ENCODE results near the gene FSTL4. TPM values are rescaled to one million over a fixed set of nuclear protein-coding genes. Genes with fewer than 3 reads are reported as not detected.

FSTL4 gene
- total and polyA plus RNA-seq, 5 experiments from 2014 or later: 1.5 to 1.6 TPM; not detected in 3

DNA sequence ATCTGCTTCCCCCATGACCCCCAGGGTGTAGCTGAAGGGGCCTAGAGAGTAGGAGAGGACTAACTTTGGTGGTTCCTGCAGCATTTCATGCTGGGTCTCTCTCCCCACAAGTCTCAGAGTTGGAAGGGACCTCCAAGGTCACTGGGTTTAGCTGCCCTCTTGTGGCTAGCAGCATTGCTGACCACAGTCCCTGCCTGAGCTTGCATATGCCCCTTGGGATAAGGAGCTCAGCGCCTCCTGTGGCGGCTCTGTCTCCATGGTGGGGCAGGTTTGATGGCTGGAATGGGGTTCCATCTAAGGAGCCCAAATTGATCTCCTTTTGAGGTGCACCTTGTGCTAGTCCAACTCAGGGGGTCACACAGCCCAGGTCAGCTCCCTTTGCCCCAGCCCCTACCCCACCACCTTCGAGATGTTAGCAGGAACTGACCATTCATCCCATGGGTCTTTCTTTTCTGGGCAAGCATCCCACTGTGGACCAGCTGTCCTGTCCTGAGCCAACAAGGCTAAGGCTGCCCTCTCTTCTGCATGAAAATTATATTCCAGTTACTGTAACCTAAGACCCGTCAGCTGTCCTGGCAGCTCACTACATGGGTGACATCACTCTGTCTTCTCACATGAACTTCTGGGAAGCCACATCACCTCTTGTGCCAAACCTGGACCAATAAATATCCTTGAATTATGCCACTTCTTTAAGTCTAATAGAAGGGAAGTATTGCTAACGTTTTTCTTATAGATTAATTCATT is 364.3 kb downstream of the FSTL4 start:
- DNase-seq: no peak
- H3K36me3 Mint-ChIP-seq: no peaks in the 10 kb centered on the region
- H3K4me1 Mint-ChIP-seq: peaks cover 4 to 14% (median 10%) of the 10 kb centered on the region in 4 donors
- no peak overlapping the region for H3K4me3 Mint-ChIP-seq
- ATAC-seq: no peak
- no peaks in the 10 kb centered on the region for H3K9me3 Mint-ChIP-seq
- POLR2A ChIA-PET: no interaction called here
- no peaks in the 10 kb centered on the region for H3K27me3 Mint-ChIP-seq
- H3K27ac Mint-ChIP-seq: no peak overlapping the region

DNA sequence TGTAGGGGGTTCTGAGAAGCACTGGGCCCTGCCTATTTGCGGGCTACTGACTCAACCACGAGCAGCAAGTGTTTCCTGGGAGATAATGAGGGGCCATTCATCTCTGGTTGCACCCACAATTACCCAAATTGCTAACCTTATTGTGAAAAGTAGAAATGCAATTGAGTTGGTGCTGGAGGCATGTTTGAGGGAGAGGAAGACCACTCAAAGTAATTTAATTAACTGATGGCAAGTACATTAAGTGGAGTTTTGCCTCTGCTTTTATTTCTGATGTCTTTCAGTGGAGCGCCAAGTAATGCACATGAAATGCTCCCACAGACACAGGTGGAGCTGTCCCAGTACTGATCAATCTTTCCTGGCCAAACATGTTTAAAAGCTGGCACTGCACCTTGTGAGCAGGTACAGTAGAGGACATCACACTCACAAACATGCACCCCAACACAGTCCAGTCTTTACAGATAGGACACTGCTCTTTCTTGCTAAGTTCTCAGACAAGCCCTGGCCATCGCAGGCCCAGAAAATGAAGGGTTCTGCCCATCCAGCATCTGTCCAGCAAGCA is 365.1 kb downstream of the FSTL4 start:
- DNase-seq (no peak), ATAC-seq (no peak)
- Mint-ChIP-seq H3K27me3 (no peaks in the 10 kb centered on the region), H3K36me3 (no peaks in the 10 kb centered on the region), H3K4me3 (no peak overlapping the region), H3K9me3 (no peaks in the 10 kb centered on the region), H3K27ac (no peak overlapping the region), H3K4me1 (peaks cover 4 to 14% (median 10%) of the 10 kb centered on the region in 4 donors)
- POLR2A ChIA-PET: no interaction called here

DNA sequence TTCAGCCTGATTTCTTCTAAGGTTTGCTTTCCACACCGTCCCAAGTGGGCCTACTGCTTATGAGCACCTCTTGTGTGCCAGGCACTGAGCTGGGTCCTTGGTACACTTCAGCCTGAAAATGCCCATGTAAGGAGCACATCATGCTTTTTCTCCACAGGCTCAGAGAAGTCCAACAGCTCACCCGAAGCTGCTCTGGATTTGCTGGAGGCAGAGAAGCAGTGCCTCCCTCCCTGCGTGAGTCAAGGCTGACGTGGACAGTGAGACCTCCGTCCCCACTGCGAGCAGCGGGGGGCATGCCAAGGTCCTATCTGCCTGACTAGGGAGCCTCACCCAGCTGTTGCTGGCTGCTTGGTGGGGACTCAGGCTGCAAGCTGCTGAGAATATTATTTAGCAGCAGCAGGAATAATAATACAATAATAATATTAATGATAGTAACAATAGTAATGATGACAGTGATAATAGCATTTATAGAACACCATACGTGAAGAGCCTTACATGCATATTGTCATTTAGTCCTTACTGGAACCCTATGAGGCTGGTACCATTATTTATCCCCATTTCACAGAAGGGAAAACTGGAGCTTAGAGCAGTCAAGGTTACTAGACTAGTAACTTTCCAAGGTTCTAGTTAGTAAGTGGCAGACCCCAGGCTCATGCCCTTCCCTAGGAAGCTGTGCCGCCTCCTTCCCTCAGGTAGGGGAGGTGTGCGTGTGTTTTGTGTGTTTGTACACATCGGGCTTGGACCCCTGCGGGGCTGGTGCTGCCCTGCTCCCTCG is 365.8 kb downstream of the FSTL4 start:
- Mint-ChIP-seq H3K9me3 (no peaks in the 10 kb centered on the region), H3K27ac (peak overlapping the region in 2 of 10 donors; percentile 12 to 26), H3K27me3 (no peaks in the 10 kb centered on the region), H3K4me1 (peaks cover 4 to 14% (median 10%) of the 10 kb centered on the region in 4 donors), H3K4me3 (no peak overlapping the region), H3K36me3 (no peaks in the 10 kb centered on the region)
- DNase-seq: peak in 1 of 10 donors; percentile 19
- POLR2A ChIA-PET: no interaction called here
- ATAC-seq: no peak

DNA sequence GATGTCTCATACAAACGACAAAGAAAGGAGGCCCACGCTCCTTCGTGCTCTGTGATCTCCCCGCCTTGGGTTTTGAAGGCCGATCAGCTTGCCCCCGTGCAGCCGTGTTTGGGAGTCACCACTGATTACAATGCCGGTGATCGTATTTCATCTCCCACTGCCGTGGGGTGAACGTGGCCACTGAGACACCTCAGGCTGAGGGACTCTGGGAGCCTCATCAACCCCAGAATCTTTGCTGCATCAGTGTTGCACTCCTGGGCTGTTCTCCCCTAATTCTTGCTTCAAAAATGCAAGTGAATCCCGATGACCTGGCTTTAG is 366.3 kb downstream of the FSTL4 start:
- Mint-ChIP-seq H3K4me3 (no peak overlapping the region), H3K27me3 (no peaks in the 10 kb centered on the region), H3K36me3 (no peaks in the 10 kb centered on the region), H3K9me3 (no peaks in the 10 kb centered on the region), H3K27ac (peak overlapping the region in 2 of 10 donors; percentile 12 to 26), H3K4me1 (peaks cover 4 to 14% (median 10%) of the 10 kb centered on the region in 4 donors)
- ATAC-seq: no peak
- POLR2A ChIA-PET: no interaction called here
- DNase-seq: peak in 1 of 10 donors; percentile 43

DNA sequence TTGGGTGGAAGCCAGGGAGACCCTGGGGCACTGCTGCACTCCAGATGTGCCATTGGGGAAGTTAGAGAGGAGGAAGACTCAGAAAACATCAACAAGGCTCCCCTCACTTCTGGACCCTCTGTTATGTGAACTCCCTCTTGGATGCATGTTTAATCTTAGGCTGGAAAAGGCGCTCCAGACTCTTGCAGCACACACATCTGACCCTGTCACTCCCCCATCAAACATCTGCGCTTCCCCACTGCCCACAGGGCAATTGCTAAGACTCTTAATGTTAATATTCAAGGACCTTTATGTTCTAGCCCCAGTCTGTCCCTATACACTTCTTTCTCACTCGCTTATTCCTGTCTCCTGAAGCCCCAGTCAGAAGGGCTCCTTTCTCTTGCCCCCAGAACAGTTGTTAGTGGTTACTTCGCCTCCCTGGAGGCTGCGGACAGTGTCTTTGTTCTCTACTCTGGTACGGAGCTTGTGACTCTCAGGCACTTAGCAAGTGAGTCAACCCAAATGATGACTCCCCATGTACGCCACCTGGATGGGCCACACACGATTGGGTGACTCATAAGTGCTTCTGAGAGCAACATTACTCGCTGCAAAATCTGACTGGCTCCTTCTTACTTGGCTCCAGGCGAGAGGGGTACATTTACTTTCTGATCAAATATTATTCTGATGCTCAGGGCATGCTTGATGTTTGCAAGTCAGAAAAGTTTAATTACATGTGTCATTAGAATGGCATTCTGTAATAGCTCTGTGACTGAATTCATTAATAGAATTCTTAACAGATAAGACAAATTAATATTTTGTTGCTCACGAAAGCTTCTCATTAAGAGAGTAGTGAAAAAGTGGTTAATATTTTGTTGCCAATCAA is 366.9 kb downstream of the FSTL4 start:
- Mint-ChIP-seq H3K4me1 (peaks cover 4 to 14% (median 10%) of the 10 kb centered on the region in 4 donors), H3K9me3 (no peaks in the 10 kb centered on the region), H3K27ac (peak overlapping the region in 6 of 10 donors; percentile 4 to 87 (median 62)), H3K4me3 (no peak overlapping the region), H3K36me3 (no peaks in the 10 kb centered on the region), H3K27me3 (no peaks in the 10 kb centered on the region)
- ATAC-seq (no peak), DNase-seq (peak in 1 of 10 donors; percentile 22)
- POLR2A ChIA-PET: interaction anchor here (0.5 to 0.6 kb wide), 2 partner anchors 93 to 173 kb away, joined by 4 to 5 read pairs; no protein-coding TSS in a partner anchor

DNA sequence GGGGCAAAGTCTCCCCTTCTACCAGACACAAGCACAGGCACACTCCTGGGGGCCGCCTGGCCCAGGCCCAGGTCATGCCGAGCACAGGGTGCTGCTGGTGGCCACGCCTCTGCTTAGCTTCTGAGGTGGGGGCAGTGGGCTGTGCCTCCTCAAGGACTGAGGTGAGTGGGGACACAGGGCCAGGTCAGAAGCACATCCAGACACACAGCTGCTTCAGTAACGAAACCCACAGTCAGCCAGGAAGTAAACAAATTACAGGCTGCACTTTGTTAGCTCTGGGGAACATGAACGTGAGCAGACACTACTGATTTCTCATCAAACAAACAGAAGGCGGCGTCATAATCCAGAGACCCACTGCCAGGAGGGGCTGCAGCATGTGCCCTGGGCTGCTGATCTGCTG is 368.1 kb downstream of the FSTL4 start:
- H3K27me3 Mint-ChIP-seq: no peaks in the 10 kb centered on the region
- H3K4me3 Mint-ChIP-seq: peak overlapping the region in 1 of 10 donors; percentile 19
- DNase-seq: peak in 3 of 10 donors; percentile 17 to 50 (median 39)
- peak overlapping the region in 9 of 10 donors; percentile 19 to 87 (median 73) for H3K27ac Mint-ChIP-seq
- no peaks in the 10 kb centered on the region for H3K9me3 Mint-ChIP-seq
- POLR2A ChIA-PET: interaction anchor here (0.7 to 1.1 kb wide), 2 partner anchors 14 to 192 kb away, joined by 3 read pairs; partner anchors contain the start of gene HSPA4
- H3K4me1 Mint-ChIP-seq: peaks cover 4 to 15% (median 11%) of the 10 kb centered on the region in 4 donors
- ATAC-seq: peak; percentile 39 to 78
- no peaks in the 10 kb centered on the region for H3K36me3 Mint-ChIP-seq

DNA sequence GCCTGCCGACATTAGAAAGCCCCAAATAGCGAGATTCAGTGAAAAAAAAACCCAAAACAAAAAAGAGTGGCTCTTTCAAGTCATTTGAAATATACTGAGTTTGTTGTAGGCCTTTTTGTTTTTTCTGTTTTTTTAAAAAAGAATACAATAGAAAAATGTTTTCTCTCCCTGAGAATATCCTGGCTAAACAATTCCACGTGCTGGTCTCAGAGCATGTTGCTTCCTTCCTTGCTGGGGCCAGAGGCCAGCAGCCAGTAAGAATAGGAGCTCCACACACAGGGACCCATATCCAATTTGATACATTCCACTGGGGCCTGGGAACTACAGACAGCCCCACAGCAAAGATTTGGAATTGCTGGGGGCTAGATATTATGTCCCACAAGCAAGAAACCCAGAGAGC is 369.1 kb downstream of the FSTL4 start:
- Mint-ChIP-seq H3K27ac (peak overlapping the region in 5 of 10 donors; percentile 26 to 85 (median 38)), H3K4me1 (peaks cover 3 to 15% (median 11%) of the 10 kb centered on the region in 4 donors), H3K4me3 (peak overlapping the region in 2 of 10 donors; percentile 19 to 55), H3K27me3 (no peaks in the 10 kb centered on the region), H3K9me3 (no peaks in the 10 kb centered on the region), H3K36me3 (no peaks in the 10 kb centered on the region)
- ATAC-seq: no peak
- no peak for DNase-seq
- POLR2A ChIA-PET: no interaction called here

DNA sequence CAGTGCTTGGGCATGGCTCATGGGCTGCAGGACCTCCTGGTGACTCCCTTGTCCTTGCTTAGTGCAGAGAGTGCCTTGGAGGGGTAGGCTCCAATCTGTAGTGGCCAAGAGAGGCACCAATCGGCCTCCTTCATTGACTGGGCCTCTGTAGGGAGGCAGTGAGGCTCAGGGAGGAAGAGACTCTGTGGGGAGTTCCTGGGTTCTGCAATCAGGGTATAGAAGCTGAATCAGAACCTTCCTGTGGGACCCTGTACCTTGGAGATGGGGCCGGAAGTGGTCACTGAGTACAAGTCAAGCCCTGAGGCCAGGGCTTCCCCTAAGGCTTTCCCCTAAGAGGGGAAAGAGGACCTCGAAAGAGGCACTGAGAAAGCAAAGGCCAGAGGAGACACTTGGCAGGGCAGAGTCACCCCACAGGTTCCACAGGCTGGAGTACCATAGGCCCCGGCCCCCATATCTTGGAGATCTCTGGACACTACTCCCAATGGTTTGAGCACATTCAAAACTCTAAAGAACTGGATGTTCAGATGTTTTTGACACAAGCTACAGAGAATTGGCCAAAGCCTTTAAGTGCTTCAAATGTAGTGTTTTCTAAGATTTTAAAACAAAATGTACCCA is 370.0 kb downstream of the FSTL4 start:
- no peaks in the 10 kb centered on the region for H3K9me3 Mint-ChIP-seq
- H3K36me3 Mint-ChIP-seq: no peaks in the 10 kb centered on the region
- H3K4me1 Mint-ChIP-seq: peaks cover 2 to 15% (median 11%) of the 10 kb centered on the region in 4 donors
- H3K27me3 Mint-ChIP-seq: no peaks in the 10 kb centered on the region
- no peak overlapping the region for H3K4me3 Mint-ChIP-seq
- DNase-seq (no peak), ATAC-seq (no peak)
- POLR2A ChIA-PET: no interaction called here
- H3K27ac Mint-ChIP-seq: peak overlapping the region in 1 of 10 donors; percentile 55

DNA sequence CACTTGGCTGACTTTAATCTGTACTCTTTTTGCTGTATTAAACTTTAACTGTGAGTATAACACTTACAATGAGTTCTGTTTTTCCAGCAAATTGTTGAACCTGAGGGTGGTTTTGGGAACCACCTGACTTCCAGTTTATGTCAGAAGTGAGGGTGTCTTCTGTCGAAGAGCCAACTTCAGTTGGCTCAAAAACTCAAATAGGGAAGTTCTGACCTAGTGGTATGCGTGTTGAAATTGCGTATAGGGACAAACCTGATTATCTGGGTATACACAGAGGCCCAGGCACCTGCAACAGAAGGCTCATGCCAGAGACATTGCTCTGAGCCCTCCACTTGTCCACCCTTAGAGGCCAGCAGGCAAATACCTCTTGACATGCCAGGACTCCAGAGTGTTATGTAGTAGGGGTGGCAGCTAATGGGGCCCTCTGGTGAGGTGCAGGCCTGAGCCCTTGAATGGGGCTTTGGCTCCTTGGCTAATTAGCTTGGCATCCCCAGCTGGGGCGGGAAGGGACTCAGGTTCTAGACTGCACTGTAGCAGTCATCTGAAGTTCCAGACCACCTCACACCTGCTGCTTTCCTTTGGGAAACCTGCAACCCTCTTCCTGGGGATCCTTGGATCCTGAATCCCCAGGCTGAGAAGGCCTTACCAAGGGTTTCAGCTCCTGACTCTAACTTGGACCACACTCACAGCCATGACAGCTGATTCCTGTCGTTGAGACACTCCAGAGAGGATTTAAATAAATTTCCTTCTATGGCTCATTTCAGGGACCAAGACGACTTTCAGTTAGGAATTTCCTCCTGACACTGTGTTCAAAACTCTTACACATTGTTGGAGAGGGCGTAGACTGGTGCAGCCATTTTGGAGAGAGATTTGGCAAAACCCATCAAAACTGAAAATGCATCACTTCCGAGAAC is 370.9 kb downstream of the FSTL4 start:
- POLR2A ChIA-PET: no interaction called here
- Mint-ChIP-seq H3K9me3 (no peaks in the 10 kb centered on the region), H3K4me3 (no peak overlapping the region), H3K27ac (no peak overlapping the region), H3K27me3 (no peaks in the 10 kb centered on the region), H3K36me3 (no peaks in the 10 kb centered on the region), H3K4me1 (peaks cover 2 to 15% (median 11%) of the 10 kb centered on the region in 4 donors)
- ATAC-seq (no peak), DNase-seq (no peak)

DNA sequence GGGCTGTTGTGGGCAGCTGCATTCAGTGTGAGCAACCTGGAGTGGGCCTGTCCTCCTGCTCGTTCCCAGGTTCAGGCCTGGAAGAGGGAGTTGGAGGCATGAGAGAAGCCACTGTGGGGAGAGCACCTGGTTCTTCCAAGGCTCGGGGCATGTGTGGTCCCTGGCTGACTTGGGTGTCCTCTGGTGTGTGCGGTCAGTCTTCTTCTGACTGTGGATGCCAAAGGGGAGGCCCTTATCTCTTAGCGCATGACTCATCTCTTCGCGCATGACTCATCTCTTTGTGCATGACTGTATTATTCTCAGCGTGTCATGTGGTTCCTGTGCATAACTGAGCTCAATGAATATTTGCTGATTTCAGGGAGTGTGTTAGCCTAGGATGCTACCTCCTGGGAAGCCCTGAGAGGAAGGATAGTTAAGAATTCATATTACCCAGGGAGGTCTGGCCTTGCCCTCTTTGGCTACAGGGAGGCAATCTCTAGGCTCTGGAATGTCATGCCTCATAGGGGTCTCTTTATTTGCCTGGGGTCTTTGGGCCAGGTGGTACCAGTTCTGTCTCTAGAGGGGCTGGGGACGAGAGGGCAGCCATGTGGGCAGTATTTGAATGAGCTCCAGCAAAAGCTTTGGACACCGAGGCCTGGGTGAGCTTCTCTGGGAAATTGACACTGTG is 371.8 kb downstream of the FSTL4 start:
- POLR2A ChIA-PET: no interaction called here
- H3K9me3 Mint-ChIP-seq: no peaks in the 10 kb centered on the region
- ATAC-seq: no peak

More for the DNA sequence above, 371.8 kb downstream of the FSTL4 start:
- H3K27ac Mint-ChIP-seq: no peak overlapping the region
- H3K36me3 Mint-ChIP-seq: no peaks in the 10 kb centered on the region
- no peaks in the 10 kb centered on the region for H3K27me3 Mint-ChIP-seq
- DNase-seq: no peak
- H3K4me1 Mint-ChIP-seq: peaks cover 2 to 15% (median 11%) of the 10 kb centered on the region in 4 donors
- H3K4me3 Mint-ChIP-seq: no peak overlapping the region
